HepG2 (cell line): Measurements from ENCODE around the gene DENND2A. TPM values are rescaled to one million over a fixed set of nuclear protein-coding genes. Genes with fewer than 3 reads are reported as not detected.

Source experiments
- ARID2 ChIP-seq: sonication (generic); formaldehyde crosslinking; IDR thresholded peaks from 2 replicates; pipeline ENCODE4 v1.8.1; 2022; ENCODE audit warnings: mild to moderate bottlenecking, missing genetic modification reagents, borderline replicate concordance
- BCLAF1 ChIP-seq: fragments of 450-650 bp; IDR thresholded peaks from 2 replicates; pipeline ENCODE4 v1.6.1; 2017; ENCODE audit warnings: mild to moderate bottlenecking
- DNMT1 ChIP-seq: sonication (generic); formaldehyde crosslinking; IDR thresholded peaks from 2 replicates; pipeline ENCODE4 v1.5.1; 2020; ENCODE audit warnings: mild to moderate bottlenecking, missing genetic modification reagents
- GATA4 ChIP-seq: sonication (generic); IDR thresholded peaks from 2 replicates; pipeline ENCODE4 v1.6.1; 2016; ENCODE audit warnings: antibody characterized with exemption, low read depth, borderline replicate concordance
- GATAD1 ChIP-seq: IDR thresholded peaks from 2 replicates; pipeline ENCODE4 v1.6.1; 2016; ENCODE audit warnings: missing genetic modification reagents, missing compliant biosample characterization
- KDM3A ChIP-seq: IDR thresholded peaks from 2 replicates; pipeline ENCODE4 v1.6.1; 2018; ENCODE audit warnings: low read depth, missing compliant biosample characterization
- KLF9 ChIP-seq: IDR thresholded peaks from 2 replicates; pipeline ENCODE4 v1.6.1; 2016; ENCODE audit warnings: low read depth
- PCBP2 ChIP-seq: fragments of 200-400 bp; formaldehyde crosslinking; optimal IDR thresholded peaks from 2 replicates; pipeline ENCODE3; 2018; ENCODE audit warnings: low read length, low read depth; ENCODE audit not compliant: poor library complexity, severe bottlenecking
- PLRG1 ChIP-seq: fragments of 450-650 bp; conservative IDR thresholded peaks from 2 replicates; pipeline ENCODE4 v1.6.1; 2016
- RCOR2 ChIP-seq: IDR thresholded peaks from 2 replicates; pipeline ENCODE4 v1.6.1; 2016; ENCODE audit warnings: missing biosample characterization, missing genetic modification reagents
- ZIK1 ChIP-seq: sonication (generic); formaldehyde crosslinking; IDR thresholded peaks from 2 replicates; pipeline ENCODE4 v1.5.0; 2020; ENCODE audit warnings: mild to moderate bottlenecking, low read depth, missing genetic modification reagents, borderline replicate concordance
- ZKSCAN5 ChIP-seq: sonication (generic); formaldehyde crosslinking; IDR thresholded peaks from 2 replicates; pipeline ENCODE4 v1.5.1; 2020; ENCODE audit warnings: mild to moderate bottlenecking, missing genetic modification reagents
- ZNF138 ChIP-seq: sonication (generic); formaldehyde crosslinking; IDR thresholded peaks from 2 replicates; pipeline ENCODE4 v1.5.0; 2020; ENCODE audit warnings: mild to moderate bottlenecking, low read depth, missing genetic modification reagents
- ZNF263 ChIP-seq: sonication (generic); formaldehyde crosslinking; IDR thresholded peaks from 2 replicates; pipeline ENCODE4 v1.4.0; 2020; ENCODE audit warnings: missing genetic modification reagents
- ZNF513 ChIP-seq: sonication (generic); formaldehyde crosslinking; conservative IDR thresholded peaks from 2 replicates; pipeline ENCODE4 v1.5.0; 2020; ENCODE audit warnings: missing genetic modification reagents
- ZNF547 ChIP-seq: sonication (generic); formaldehyde crosslinking; IDR thresholded peaks from 2 replicates; pipeline ENCODE4 v1.5.1; 2020; ENCODE audit warnings: mild to moderate bottlenecking, missing genetic modification reagents
- ZNF564 ChIP-seq: sonication (generic); formaldehyde crosslinking; IDR thresholded peaks from 2 replicates; pipeline ENCODE4 v1.8.1; 2023; ENCODE audit warnings: mild to moderate bottlenecking, missing genetic modification reagents
- ZNF746 ChIP-seq: sonication (generic); formaldehyde crosslinking; IDR thresholded peaks from 2 replicates; pipeline ENCODE4 v1.8.0; 2022; ENCODE audit warnings: mild to moderate bottlenecking, missing genetic modification reagents
- ZSCAN20 ChIP-seq: sonication (generic); formaldehyde crosslinking; IDR thresholded peaks from 2 replicates; pipeline ENCODE4 v1.4.0; 2020; ENCODE audit warnings: missing genetic modification reagents, mild to moderate bottlenecking, borderline replicate concordance
- ZSCAN25 ChIP-seq: sonication (generic); formaldehyde crosslinking; IDR thresholded peaks from 2 replicates; pipeline ENCODE4 v1.8.0; 2022; ENCODE audit warnings: mild to moderate bottlenecking, missing genetic modification reagents
- polyA plus RNA-seq, 8 experiments: library from polyadenylated mRNA; depleted of rRNA in 3 of 8; stranded (reverse) in 7 of 8; unstranded in 1 of 8; fragments of >200 nt; fragmentation: Illumina TruSeq in 4 of 8; extraction: Trizol in 4 of 8; gene quantifications; 2 replicates each; pipeline versions ENCODE4 v1.2.1 to v1.2.3, GENCODE V29; 2011 to 2016; ENCODE audit warnings: low read depth in 4 of 8, missing spikeins in 1 of 8, mixed read lengths in 1 of 8; ENCODE audit not compliant: insufficient read depth in 1 of 8
- total RNA-seq, 5 experiments: library from RNA; depleted of rRNA; stranded (reverse); fragments of >200 nt; fragmentation: Illumina TruSeq; extraction: Trizol; gene quantifications; 2 replicates each; pipeline ENCODE4 v1.2.3, GENCODE V29; 2016; ENCODE audit warnings: low read depth in 1 of 5

Gene DENND2A
- total and polyA plus RNA-seq, 2 of the 13 experiments (the other 11 are each of a cell fraction or from before 2014, with no cell fraction given), result not detected

GRCh38 chr7:140479062-140479738 lies 161.4 kb downstream of the DENND2A start, which contains the start of gene MKRN1 (continued):
- TF ChIP-seq ZNF263 (CRISPR knock-in tag), result peak; percentile 70; the same call in 1 of the 2 replicates
- TF ChIP-seq KLF9 (CRISPR knock-in tag), result peak; percentile 43; the same call in 1 of the 2 replicates
- peak; percentile 51 for TF ChIP-seq ZNF564
- TF ChIP-seq ARID2 (CRISPR knock-in tag), result no peak
- peak; percentile 90 for TF ChIP-seq GATAD1 (CRISPR knock-in tag)
- no peak for TF ChIP-seq ZSCAN25 (CRISPR knock-in tag)
- no peak for TF ChIP-seq ZNF138
- TF ChIP-seq ZIK1 (CRISPR knock-in tag), result no peak; the same call in 1 of the 2 replicates
- TF ChIP-seq ZKSCAN5 (CRISPR knock-in tag), result no peak
- TF ChIP-seq ZSCAN20, result no peak
- TF ChIP-seq PCBP2, result no peak
- TF ChIP-seq ZNF547 (CRISPR knock-in tag), result no peak
- TF ChIP-seq KDM3A, result peak; percentile 79; the same call in 1 of the 2 replicates
- TF ChIP-seq PLRG1, result no peak
- TF ChIP-seq ZNF746 (CRISPR knock-in tag), result no peak; the same call in 1 of the 2 replicates
- TF ChIP-seq GATA4, result peak; percentile 47; the same call in 1 of the 2 replicates
- TF ChIP-seq RCOR2 (CRISPR knock-in tag), result no peak
- no peak for TF ChIP-seq BCLAF1
- TF ChIP-seq DNMT1 (CRISPR knock-in tag), result no peak
- TF ChIP-seq ZNF513, result no peak
